ENCODE measurements around the gene SLC25A4. TPM values are rescaled to one million over a fixed set of nuclear protein-coding genes. Genes with fewer than 3 reads are reported as not detected.

Gene SLC25A4
- polyA plus RNA-seq, 1 experiment, result 17.6 TPM

DNA sequence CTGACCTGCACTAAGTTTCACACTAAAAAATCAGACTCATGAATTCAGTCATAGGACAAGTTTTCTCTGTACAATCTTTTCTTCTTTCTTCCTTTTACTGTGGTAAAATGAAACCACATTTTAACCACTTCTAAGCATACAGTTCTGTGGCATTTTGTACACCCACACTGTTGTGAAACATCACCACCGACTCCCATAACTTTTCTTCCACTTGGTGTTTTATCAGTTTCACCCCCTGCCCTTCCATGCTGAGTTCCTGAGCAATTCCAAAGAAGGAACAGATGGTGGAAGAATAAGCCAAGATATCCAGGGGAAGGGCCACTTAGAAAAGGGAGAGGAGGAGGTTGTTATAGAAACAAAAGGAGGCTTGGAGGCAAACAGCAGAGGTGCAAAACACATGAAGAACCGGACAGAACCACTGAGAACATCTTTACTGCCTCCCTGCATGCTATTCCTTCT lies 22.6 kb downstream of the SLC25A4 start:
- ChIA-PET CTCF (interaction anchor here (1.3 kb wide), 1 partner anchor 17 kb away, joined by 3 read pairs; no protein-coding TSS in a partner anchor), POLR2A (no interaction called here)
- no peak for TF ChIP-seq CTCF (IDR thresholded peaks at IDR 0.05; ENCODE audit: low read depth, low read length)
- DNase-seq (ENCODE audit: low read depth, low spot score), result peak; percentile 46
- Histone ChIP-seq H3K27me3 (ENCODE audit: control insufficient read depth, insufficient read depth, low read length) (no peaks in the 10 kb centered on the region), H3K27ac (ENCODE audit: low read depth, low read length) (no peak overlapping the region), H3K9me3 (ENCODE audit: control insufficient read depth, insufficient read depth, low read length) (no peaks in the 10 kb centered on the region), H3K4me3 (ENCODE audit: low read depth, low read length) (no peak overlapping the region)

DNA sequence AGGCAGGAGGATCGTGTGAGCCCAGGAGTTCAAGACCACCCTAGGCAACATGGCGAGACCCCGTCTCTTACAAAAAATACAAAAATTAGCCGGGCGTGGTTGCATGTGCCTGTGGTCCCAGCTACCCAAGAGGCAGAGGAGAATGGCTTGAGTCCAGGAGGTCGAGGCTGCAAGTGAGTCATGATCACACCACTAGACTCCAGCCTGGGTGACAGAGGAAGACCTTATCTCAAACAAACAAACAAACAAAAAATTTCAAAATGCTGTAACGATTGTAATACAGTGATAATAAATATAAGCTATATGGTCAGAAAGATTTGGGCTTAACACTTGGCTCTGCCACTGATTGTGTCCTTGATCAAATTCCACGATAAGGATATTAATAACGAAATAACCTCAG lies 24.2 kb downstream of the SLC25A4 start:
- Histone ChIP-seq H3K27ac (ENCODE audit: low read depth, low read length) (no peak overlapping the region), H3K4me3 (ENCODE audit: low read depth, low read length) (no peak overlapping the region), H3K9me3 (ENCODE audit: control insufficient read depth, insufficient read depth, low read length) (no peaks in the 10 kb centered on the region), H3K27me3 (ENCODE audit: control insufficient read depth, insufficient read depth, low read length) (no peaks in the 10 kb centered on the region)
- TF ChIP-seq CTCF (IDR thresholded peaks at IDR 0.05; ENCODE audit: low read depth, low read length), result no peak
- ChIA-PET POLR2A (no interaction called here), CTCF (interaction anchor here (0.6 to 1.9 kb wide), 6 partner anchors 12 to 871 kb away, joined by 3 to 8 read pairs (median 3); no protein-coding TSS in a partner anchor)
- DNase-seq (ENCODE audit: low read depth, low spot score), result no peak

- no peak overlapping the region for H3K27ac ChIP-seq (ENCODE audit: low read depth, low read length)
- no peaks in the 10 kb centered on the region for H3K9me3 ChIP-seq (ENCODE audit: control insufficient read depth, insufficient read depth, low read length)
- ChIA-PET CTCF (interaction anchor here (5.1 kb wide), 1 partner anchor 13 kb away, joined by 58 read pairs; no protein-coding TSS in a partner anchor), POLR2A (no interaction called here)
- TF ChIP-seq CTCF (IDR thresholded peaks at IDR 0.05; ENCODE audit: low read depth, low read length), result no peak
- DNase-seq (ENCODE audit: low read depth, low spot score), result no peak
- no peak overlapping the region for H3K4me3 ChIP-seq (ENCODE audit: low read depth, low read length)
- H3K27me3 ChIP-seq (ENCODE audit: control insufficient read depth, insufficient read depth, low read length), result no peaks in the 10 kb centered on the region
Observed at GRCh38 chr4:185171373-185172071, 28.5 kb downstream of the SLC25A4 start.

DNA sequence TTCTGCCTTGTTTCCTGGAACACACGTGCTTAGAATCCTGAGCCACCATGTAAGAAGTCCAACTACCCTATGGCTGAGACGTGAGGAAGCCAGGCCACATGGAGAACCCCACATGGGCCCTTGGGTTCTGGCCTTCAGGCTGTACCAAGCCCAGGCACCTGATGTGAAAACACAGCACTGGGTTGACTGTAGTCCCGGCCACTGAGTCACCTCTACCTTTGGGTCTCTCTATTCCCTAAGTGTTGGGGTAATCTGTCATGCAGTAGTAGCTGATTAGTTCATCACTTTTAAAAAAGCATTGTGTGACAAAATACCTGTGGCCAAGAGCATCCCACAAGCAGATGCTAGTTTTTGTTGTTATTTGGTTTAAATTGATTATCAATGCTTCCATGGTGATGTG lies 36.4 kb downstream of the SLC25A4 start:
- Histone ChIP-seq H3K4me3 (ENCODE audit: low read depth, low read length) (no peak overlapping the region), H3K27me3 (ENCODE audit: control insufficient read depth, insufficient read depth, low read length) (no peaks in the 10 kb centered on the region), H3K9me3 (ENCODE audit: control insufficient read depth, insufficient read depth, low read length) (no peaks in the 10 kb centered on the region), H3K27ac (ENCODE audit: low read depth, low read length) (no peak overlapping the region)
- DNase-seq (ENCODE audit: low read depth, low spot score), result no peak
- ChIA-PET CTCF (no interaction called here), POLR2A (no interaction called here)
- TF ChIP-seq CTCF (IDR thresholded peaks at IDR 0.05; ENCODE audit: low read depth, low read length), result no peak

DNA sequence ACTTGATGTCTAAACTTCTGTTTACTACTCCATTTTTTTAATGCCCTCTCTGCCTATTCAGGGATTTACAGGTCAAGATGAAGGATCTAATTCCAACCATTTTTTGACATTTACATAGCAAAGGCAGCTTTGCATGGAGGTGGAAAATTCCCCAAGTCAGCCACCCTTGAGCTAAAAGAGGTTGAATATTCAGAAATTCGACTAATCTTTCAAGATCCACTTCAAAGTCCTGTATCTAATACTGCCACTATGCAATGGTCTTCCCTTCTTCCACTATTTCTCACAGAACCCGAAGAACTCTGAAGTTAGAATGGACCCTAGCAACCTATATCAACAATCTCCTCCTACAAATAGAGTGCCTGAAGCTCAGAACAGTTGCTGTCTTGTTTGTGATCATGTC lies 39.2 kb downstream of the SLC25A4 start:
- Histone ChIP-seq H3K9me3 (ENCODE audit: control insufficient read depth, insufficient read depth, low read length) (no peaks in the 10 kb centered on the region), H3K4me3 (ENCODE audit: low read depth, low read length) (no peak overlapping the region), H3K27ac (ENCODE audit: low read depth, low read length) (no peak overlapping the region), H3K27me3 (ENCODE audit: control insufficient read depth, insufficient read depth, low read length) (no peaks in the 10 kb centered on the region)
- CTCF ChIA-PET, result interaction anchor here (0.8 to 5.0 kb wide), 6 partner anchors 8 to 142 kb away, joined by 3 to 58 read pairs (median 4); no protein-coding TSS in a partner anchor
- POLR2A ChIA-PET, result no interaction called here
- no peak for DNase-seq (ENCODE audit: low read depth, low spot score)
- TF ChIP-seq CTCF (IDR thresholded peaks at IDR 0.05; ENCODE audit: low read depth, low read length), result no peak
